GM23338 (cell line): ENCODE results near the gene ACAT2.

Experiments
- CREB1 ChIP-seq: fragments of 250-450 bp; sonication (Bioruptor Pico); IDR thresholded peaks from 2 replicates; pipeline ENCODE4 v1.5.0; 2020; ENCODE audit warnings: low read depth, mild to moderate bottlenecking, moderate library complexity
- EZH2 ChIP-seq: fragments of 200-600 bp; sonication (generic); IDR thresholded peaks from one replicate; pipeline ENCODE4 v1.8.0; 2017; ENCODE audit warnings: antibody characterized with exemption, mild to moderate bottlenecking, low read depth; ENCODE audit not compliant: unreplicated experiment
- JUNB ChIP-seq: IDR thresholded peaks from one replicate; pipeline ENCODE4 v1.6.1; 2016; ENCODE audit warnings: antibody characterized with exemption; ENCODE audit not compliant: unreplicated experiment
- POLR2AphosphoS5 ChIP-seq: IDR thresholded peaks from 2 replicates; pipeline ENCODE4 v1.6.1; 2016; ENCODE audit warnings: antibody characterized with exemption, low read depth
- REST ChIP-seq: IDR thresholded peaks from one replicate; pipeline ENCODE4 v1.6.1; 2018; ENCODE audit warnings: antibody characterized with exemption; ENCODE audit not compliant: unreplicated experiment
- STAT1 ChIP-seq: IDR thresholded peaks from one replicate; pipeline ENCODE4 v1.6.1; 2016; ENCODE audit warnings: antibody characterized with exemption; ENCODE audit not compliant: unreplicated experiment
- ZNF114 ChIP-seq: fragments of 250-450 bp; sonication (Bioruptor Pico); IDR thresholded peaks from 2 replicates; pipeline ENCODE4 v1.5.0; 2020; ENCODE audit warnings: mild to moderate bottlenecking, moderate library complexity
- TF ChIP-seq, protein P1 (sequence below), 2 experiments: fragments of 200-600 bp in 1 of 2; sonication (generic) in 1 of 2; conservative IDR thresholded peaks; 2 replicates each; pipeline versions ENCODE4 v1.5.1 to v1.6.1; 2016 to 2017; ENCODE audit warnings: antibody characterized with exemption in 2 of 2, low read depth in 2 of 2, mild to moderate bottlenecking in 2 of 2, moderate library complexity in 1 of 2

GRCh38 chr6:159759645-159760044 is 2.2 kb upstream of the ACAT2 start:
- TF ChIP-seq POLR2AphosphoS5 (no peak), ZNF114 (no peak), EZH2 (no peak), CREB1 (CRISPR knock-in tag) (no peak), JUNB (no peak), REST (no peak), STAT1 (no peak)
- TF ChIP-seq, protein P1, sequence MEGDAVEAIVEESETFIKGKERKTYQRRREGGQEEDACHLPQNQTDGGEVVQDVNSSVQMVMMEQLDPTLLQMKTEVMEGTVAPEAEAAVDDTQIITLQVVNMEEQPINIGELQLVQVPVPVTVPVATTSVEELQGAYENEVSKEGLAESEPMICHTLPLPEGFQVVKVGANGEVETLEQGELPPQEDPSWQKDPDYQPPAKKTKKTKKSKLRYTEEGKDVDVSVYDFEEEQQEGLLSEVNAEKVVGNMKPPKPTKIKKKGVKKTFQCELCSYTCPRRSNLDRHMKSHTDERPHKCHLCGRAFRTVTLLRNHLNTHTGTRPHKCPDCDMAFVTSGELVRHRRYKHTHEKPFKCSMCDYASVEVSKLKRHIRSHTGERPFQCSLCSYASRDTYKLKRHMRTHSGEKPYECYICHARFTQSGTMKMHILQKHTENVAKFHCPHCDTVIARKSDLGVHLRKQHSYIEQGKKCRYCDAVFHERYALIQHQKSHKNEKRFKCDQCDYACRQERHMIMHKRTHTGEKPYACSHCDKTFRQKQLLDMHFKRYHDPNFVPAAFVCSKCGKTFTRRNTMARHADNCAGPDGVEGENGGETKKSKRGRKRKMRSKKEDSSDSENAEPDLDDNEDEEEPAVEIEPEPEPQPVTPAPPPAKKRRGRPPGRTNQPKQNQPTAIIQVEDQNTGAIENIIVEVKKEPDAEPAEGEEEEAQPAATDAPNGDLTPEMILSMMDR (conservative IDR thresholded peaks at IDR 0.05; ENCODE audit: low read depth in 2 of 2) = no peak
